Endothelial cell of umbilical vein (primary cell): ENCODE results near the gene KCNS1. TPM values are rescaled to one million over a fixed set of nuclear protein-coding genes. Genes with fewer than 3 reads are reported as not detected.

Source experiments
- BruUV-seq: library from RNA; stranded (reverse); fragments of 400-500 nt; replicated peaks from 2 replicates; lab custom pipeline; 2021; lab: Mats Ljungman, UMichigan
- CTCF ChIA-PET: fragments of 300-600, 350-600 bp; sonication (Branson Sonifier 250); formaldehyde crosslinking; loops from one replicate; lab custom pipeline; 2021; ENCODE audit warnings: antibody characterized with exemption, inconsistent platforms; lab: Charles Lee
- POLR2A ChIA-PET: fragments of 300-600, 350-600 bp; sonication (Branson Sonifier 250); formaldehyde crosslinking; loops from one replicate; lab custom pipeline; 2021; ENCODE audit warnings: antibody characterized with exemption, inconsistent platforms; lab: Charles Lee
- DNase-seq: peaks from one replicate; pipeline ENCODE4 v3.0.0-alpha.2; 2011; ENCODE audit warnings: low read depth, low spot score
- FAIRE-seq: peaks from 2 replicates; lab custom pipeline; 2011; peaks lifted over from hg19 to GRCh38; lab: Jason Lieb, UNC
- H2AFZ ChIP-seq: 2 replicates; pipeline ENCODE4 v1.6.0; 2012; ENCODE audit warnings: low read depth, low read length, control low read depth, inconsistent platforms
- H3K27ac ChIP-seq: 2 replicates; pipeline ENCODE4 v1.5.1; 2011; ENCODE audit warnings: low read depth, mild to moderate bottlenecking, control low read depth, low read length, moderate library complexity; ENCODE audit not compliant: insufficient read depth
- H3K27me3 ChIP-seq, 2 experiments: 2 replicates each; pipeline versions ENCODE4 v1.6.0 to v1.6.1; 2011; ENCODE audit warnings: low read length in 2 of 2, mixed read lengths in 1 of 2; ENCODE audit not compliant: control insufficient read depth in 2 of 2, insufficient read depth in 2 of 2
- H3K36me3 ChIP-seq, 2 experiments: 2 replicates in 1 of 2; 3 replicates in 1 of 2; pipeline ENCODE4 v1.5.1; 2011; ENCODE audit warnings: low read length in 2 of 2, mild to moderate bottlenecking in 1 of 2, moderate library complexity in 1 of 2; ENCODE audit not compliant: control insufficient read depth in 2 of 2, insufficient read depth in 2 of 2; ENCODE audit errors: extremely low read depth in 1 of 2
- H3K4me1 ChIP-seq: 3 replicates; pipeline ENCODE4 v1.5.1; 2011; ENCODE audit warnings: mild to moderate bottlenecking, low read length; ENCODE audit not compliant: control insufficient read depth, insufficient read depth; ENCODE audit errors: extremely low read depth
- H3K4me2 ChIP-seq: 2 replicates; pipeline ENCODE4 v1.6.1; 2011; ENCODE audit warnings: low read length, control low read depth, mixed read lengths; ENCODE audit not compliant: insufficient read depth
- H3K4me3 ChIP-seq, 3 experiments: fragments of 200-600 bp in 1 of 3; sonication (generic), shearing (Covaris generic) in 1 of 3; replicated peaks in 1 of 3; 2 replicates each; pipeline ENCODE4 v1.5.1; 2011 to 2016; ENCODE audit warnings: control low read depth in 3 of 3, low read length in 3 of 3, mild to moderate bottlenecking in 2 of 3, inconsistent platforms in 1 of 3, low read depth in 1 of 3, moderate library complexity in 1 of 3; ENCODE audit not compliant: insufficient read depth in 1 of 3
- H3K79me2 ChIP-seq: 2 replicates; pipeline ENCODE4 v1.6.0; 2012; ENCODE audit warnings: low read length, inconsistent platforms; ENCODE audit not compliant: control insufficient read depth, insufficient read depth
- H3K9ac ChIP-seq: replicated peaks from 2 replicates; pipeline ENCODE3; 2011; ENCODE audit warnings: low read length, control low read depth; ENCODE audit not compliant: insufficient read depth; ENCODE audit errors: extremely low read depth
- H3K9me1 ChIP-seq: replicated peaks from 3 replicates; pipeline ENCODE4 v1.6.0; 2011; ENCODE audit warnings: mild to moderate bottlenecking, low read length; ENCODE audit not compliant: control insufficient read depth, insufficient read depth; ENCODE audit errors: extremely low read depth
- H3K9me3 ChIP-seq: replicated peaks from 2 replicates; pipeline ENCODE4 v1.5.1; 2012; ENCODE audit warnings: low read length, inconsistent platforms; ENCODE audit not compliant: control insufficient read depth, insufficient read depth
- H4K20me1 ChIP-seq: replicated peaks from 2 replicates; pipeline ENCODE3; 2011; ENCODE audit warnings: mild to moderate bottlenecking, low read length; ENCODE audit not compliant: control insufficient read depth, insufficient read depth; ENCODE audit errors: extremely low read depth
- CTCF ChIP-seq, 2 donors: IDR thresholded peaks; 1 replicate in 1 of 2; 2 replicates in 1 of 2; pipeline ENCODE4 v1.5.1; 2011; ENCODE audit warnings: low read length in 2 of 2, mild to moderate bottlenecking in 2 of 2, moderate library complexity in 2 of 2, control low read depth in 1 of 2, inconsistent platforms in 1 of 2, low read depth in 1 of 2; ENCODE audit not compliant: insufficient read depth in 1 of 2; ENCODE audit errors: extremely low read depth in 1 of 2
- EZH2 ChIP-seq: IDR thresholded peaks from 2 replicates; pipeline ENCODE4 v1.6.1; 2012; ENCODE audit warnings: borderline replicate concordance, low read depth, mild to moderate bottlenecking, moderate library complexity, low read length, inconsistent platforms; ENCODE audit not compliant: severe bottlenecking
- FOS ChIP-seq: IDR thresholded peaks from 2 replicates; pipeline ENCODE4 v1.6.1; 2011; ENCODE audit warnings: mild to moderate bottlenecking, low read length, moderate library complexity, borderline replicate concordance; ENCODE audit not compliant: insufficient read depth
- GATA2 ChIP-seq: IDR thresholded peaks from 2 replicates; pipeline ENCODE4 v1.7.0; 2011; ENCODE audit warnings: low read depth, mild to moderate bottlenecking, moderate library complexity, mixed read lengths, low read length; ENCODE audit not compliant: insufficient read length, insufficient read depth
- JUN ChIP-seq: IDR thresholded peaks from 2 replicates; pipeline ENCODE4 v1.6.1; 2011; ENCODE audit warnings: borderline replicate concordance, low read depth; ENCODE audit not compliant: insufficient read length, insufficient read depth
- MAX ChIP-seq: IDR thresholded peaks from 2 replicates; pipeline ENCODE4 v1.6.1; 2011; ENCODE audit not compliant: insufficient read depth, insufficient read length
- MYC ChIP-seq: IDR thresholded peaks from one replicate; pipeline ENCODE4 v1.6.1; 2011; ENCODE audit warnings: mild to moderate bottlenecking, low read depth, low read length
- POLR2A ChIP-seq: IDR thresholded peaks from 2 replicates; pipeline ENCODE4 v1.6.1; 2012; ENCODE audit warnings: low read depth, mild to moderate bottlenecking, control low read depth, low read length
- POLR2AphosphoS5 ChIP-seq: IDR thresholded peaks from 2 replicates; pipeline ENCODE4 v1.6.1; 2012; ENCODE audit warnings: low read depth, mild to moderate bottlenecking, control low read depth, low read length, moderate library complexity; ENCODE audit not compliant: insufficient read depth
- dilution Hi-C: fragments of 300-500 bp; cut with MboI; formaldehyde crosslinking; loops from one replicate; pipeline ENCODE4 v1.15.0; 2019; ENCODE audit warnings: low sequenced_read_pairs; ENCODE audit not compliant: extremely low pct_ligation_motif_present
- intact Hi-C: fragments of 100-400 bp; cut with micrococcal nuclease; formaldehyde crosslinking; loops from one replicate; pipeline ENCODE4 v1.10.0; 2022
- polyA plus RNA-seq, 4 experiments: library from polyadenylated mRNA; depleted of rRNA in 3 of 4; stranded (reverse) in 3 of 4; unstranded in 1 of 4; fragments of >200 nt; gene quantifications; 2 replicates each; pipeline versions ENCODE4 v1.2.1 to v1.2.3, GENCODE V29; 2011 to 2012; ENCODE audit warnings: missing spikeins in 1 of 4
- total RNA-seq: library from RNA; stranded (reverse); gene quantifications from 2 replicates; pipeline ENCODE4 v1.2.3, GENCODE V29; 2021

The KCNS1 gene
- total and polyA plus RNA-seq, 2 donors (not counting 3 experiments of a cell fraction or from before 2014, with no cell fraction given) = 0.14 to 0.29 TPM

GRCh38 chr20:45058168-45058850 is 42.6 kb downstream of the KCNS1 start:
- Histone ChIP-seq H3K4me2 (no peak overlapping the region), H3K9ac (no peak overlapping the region), H3K27me3 (no peaks in the 10 kb centered on the region), H3K4me1 (peaks cover 13% of the 10 kb centered on the region), H3K79me2 (peaks cover 2% of the 10 kb centered on the region), H3K9me1 (no peaks in the 10 kb centered on the region), H4K20me1 (no peaks in the 10 kb centered on the region), H3K4me3 (no peak overlapping the region), H3K9me3 (no peaks in the 10 kb centered on the region), H3K36me3 (peaks cover 0 to 2% of the 10 kb centered on the region in 2 experiments), H3K27ac (no peak overlapping the region), H2AFZ (no peak overlapping the region)
- dilution Hi-C loops = no loop called here
- ChIA-PET POLR2A (no interaction called here), CTCF (interaction anchor here (1.1 to 3.4 kb wide), 4 partner anchors 13 to 54 kb away, joined by 3 to 15 read pairs (median 7); no protein-coding TSS in a partner anchor)
- FAIRE-seq (no peak), DNase-seq (no peak)
- no TSS peak for BruUV-seq
- intact Hi-C loops = no loop called here
- TF ChIP-seq MYC (no peak), JUN (no peak), EZH2 (no peak)

- no TSS peak for BruUV-seq
- no peak overlapping the region for H2AFZ ChIP-seq
- H3K4me1 ChIP-seq = peaks cover 10% of the 10 kb centered on the region
- H3K4me3 ChIP-seq = no peak overlapping the region
- CTCF ChIA-PET = interaction anchor here (1.0 to 5.0 kb wide), 5 partner anchors 11 to 234 kb away, joined by 3 to 46 read pairs (median 3); no protein-coding TSS in a partner anchor
- H3K79me2 ChIP-seq = no peaks in the 10 kb centered on the region
- no peaks in the 10 kb centered on the region for H3K9me1 ChIP-seq
- H3K9ac ChIP-seq = no peak overlapping the region
- no peak overlapping the region for H3K27ac ChIP-seq
- peaks cover 0 to 2% of the 10 kb centered on the region in 2 experiments for H3K36me3 ChIP-seq
- TF ChIP-seq POLR2AphosphoS5 (no peak), MYC (no peak), FOS (no peak), MAX (no peak), JUN (no peak), EZH2 (no peak), POLR2A (no peak), CTCF (IDR thresholded peaks at IDR 0.05; ENCODE audit: extremely low read depth in 1 of 2, insufficient read depth in 1 of 2, low read depth in 1 of 2, low read length in 2 of 2) (no peak), GATA2 (no peak)
- no peak for FAIRE-seq
- DNase-seq = no peak
- H3K4me2 ChIP-seq = no peak overlapping the region
- dilution Hi-C loops = no loop called here
- no peaks in the 10 kb centered on the region for H3K9me3 ChIP-seq
- H4K20me1 ChIP-seq = no peaks in the 10 kb centered on the region
- POLR2A ChIA-PET = no interaction called here
- intact Hi-C loops = no loop called here
- no peaks in the 10 kb centered on the region for H3K27me3 ChIP-seq
Observed at GRCh38 chr20:45056473-45057173, 44.3 kb downstream of the KCNS1 start.
